Type B pancreatic cell (in vitro differentiated cells): ENCODE measurements around the gene KCNA1. TPM values are rescaled to one million over a fixed set of nuclear protein-coding genes. Genes with fewer than 3 reads are reported as not detected.
"Not testable (repeated sequence)": the region's sequence is repeated elsewhere in the genome, so short reads cannot be mapped to it uniquely, and the experiment has no call there.

Source experiments
- DNase-seq: peaks from one replicate; pipeline ENCODE4 v3.0.0; 2021; ENCODE audit warnings: mixed read lengths; ENCODE audit not compliant: unreplicated experiment; ENCODE audit errors: extremely low spot score
- H3K27ac Mint-ChIP-seq: 2 replicates; pipeline ENCODE4 v1.8.0; 2021; ENCODE audit warnings: mild to moderate bottlenecking, mixed read lengths
- H3K27me3 Mint-ChIP-seq: 2 replicates; pipeline ENCODE4 v1.8.0; 2021; ENCODE audit warnings: mixed read lengths
- H3K36me3 Mint-ChIP-seq: 2 replicates; pipeline ENCODE4 v1.8.0; 2021; ENCODE audit warnings: mixed read lengths
- H3K4me1 Mint-ChIP-seq: one replicate; pipeline ENCODE4 v1.8.0; 2021; ENCODE audit warnings: mixed read lengths; ENCODE audit not compliant: unreplicated experiment
- H3K4me3 Mint-ChIP-seq: 2 replicates; pipeline ENCODE4 v1.8.0; 2021; ENCODE audit warnings: mild to moderate bottlenecking, mixed read lengths
- H3K9me3 Mint-ChIP-seq: 2 replicates; pipeline ENCODE4 v1.8.0; 2021; ENCODE audit warnings: mixed read lengths
- CTCF ChIP-seq: fragments of 200-600 bp; sonication (generic); conservative IDR thresholded peaks from 2 replicates; pipeline ENCODE4 v1.5.0; 2021; ENCODE audit warnings: antibody characterized with exemption, mild to moderate bottlenecking
- total RNA-seq: library from RNA; stranded (reverse); gene quantifications from 2 replicates; pipeline ENCODE4 v1.2.1, GENCODE V29; 2021; ENCODE audit warnings: low replicate concordance

Gene KCNA1
- total RNA-seq, 1 donor from 2014 or later, result 1.8 TPM

- H3K27ac Mint-ChIP-seq, result no peak overlapping the region
- H3K9me3 Mint-ChIP-seq, result no peaks in the 10 kb centered on the region
- no peak for TF ChIP-seq CTCF
- no peaks in the 10 kb centered on the region for H3K36me3 Mint-ChIP-seq
- DNase-seq, result no peak
- H3K4me3 Mint-ChIP-seq, result no peak overlapping the region
- H3K4me1 Mint-ChIP-seq, result no peaks in the 10 kb centered on the region
- H3K27me3 Mint-ChIP-seq, result peaks cover 89% of the 10 kb centered on the region
Observed at GRCh38 chr12:4866299-4866698, 43.4 kb upstream of the KCNA1 start.

GRCh38 chr12:4867384-4867783, 42.3 kb upstream of the KCNA1 start:
- no peak for TF ChIP-seq CTCF
- H3K4me1 Mint-ChIP-seq, result no peaks in the 10 kb centered on the region
- H3K27me3 Mint-ChIP-seq, result peaks cover 87% of the 10 kb centered on the region
- H3K27ac Mint-ChIP-seq, result no peak overlapping the region
- no peak overlapping the region for H3K4me3 Mint-ChIP-seq
- no peaks in the 10 kb centered on the region for H3K36me3 Mint-ChIP-seq
- DNase-seq, result no peak
- H3K9me3 Mint-ChIP-seq, result no peaks in the 10 kb centered on the region

GRCh38 chr12:4870423-4870822, 39.3 kb upstream of the KCNA1 start:
- H3K9me3 Mint-ChIP-seq, result no peaks in the 10 kb centered on the region
- H3K27me3 Mint-ChIP-seq, result peaks cover 77% of the 10 kb centered on the region
- H3K27ac Mint-ChIP-seq, result no peak overlapping the region
- no peaks in the 10 kb centered on the region for H3K4me1 Mint-ChIP-seq
- no peaks in the 10 kb centered on the region for H3K36me3 Mint-ChIP-seq
- TF ChIP-seq CTCF, result no peak
- H3K4me3 Mint-ChIP-seq, result no peak overlapping the region
- no peak for DNase-seq

- TF ChIP-seq CTCF, result no peak
- Mint-ChIP-seq H3K4me3 (no peak overlapping the region), H3K4me1 (no peaks in the 10 kb centered on the region), H3K27me3 (peaks cover 78% of the 10 kb centered on the region), H3K27ac (no peak overlapping the region), H3K36me3 (no peaks in the 10 kb centered on the region), H3K9me3 (no peaks in the 10 kb centered on the region)
- no peak for DNase-seq
Observed at GRCh38 chr12:4871514-4871913, 38.2 kb upstream of the KCNA1 start.

- Mint-ChIP-seq H3K9me3 (no peaks in the 10 kb centered on the region), H3K36me3 (no peaks in the 10 kb centered on the region), H3K27ac (no peak overlapping the region), H3K4me3 (no peak overlapping the region), H3K27me3 (peaks cover 73% of the 10 kb centered on the region), H3K4me1 (no peaks in the 10 kb centered on the region)
- TF ChIP-seq CTCF, result no peak
- no peak for DNase-seq
Observed at GRCh38 chr12:4873947-4874346, 35.8 kb upstream of the KCNA1 start.

- Mint-ChIP-seq H3K27me3 (peaks cover 69% of the 10 kb centered on the region), H3K36me3 (no peaks in the 10 kb centered on the region)
- TF ChIP-seq CTCF, result no peak
Observed at GRCh38 chr12:4874671-4875070, 35.0 kb upstream of the KCNA1 start.

GRCh38 chr12:4879481-4879880, 30.2 kb upstream of the KCNA1 start:
- H3K9me3 Mint-ChIP-seq, H3K4me1 Mint-ChIP-seq: not testable (repeated sequence)

More at GRCh38 chr12:4874671-4875070, 35.0 kb upstream of the KCNA1 start:
- H3K27ac Mint-ChIP-seq, result no peak overlapping the region
- H3K4me1 Mint-ChIP-seq, result no peaks in the 10 kb centered on the region
- no peaks in the 10 kb centered on the region for H3K9me3 Mint-ChIP-seq
- no peak overlapping the region for H3K4me3 Mint-ChIP-seq
- no peak for DNase-seq

More at GRCh38 chr12:4879481-4879880, 30.2 kb upstream of the KCNA1 start:
- not testable (repeated sequence) for DNase-seq, H3K27ac Mint-ChIP-seq, H3K4me3 Mint-ChIP-seq, H3K36me3 Mint-ChIP-seq
- H3K27me3 Mint-ChIP-seq, result peaks cover 75% of the 10 kb centered on the region
